Cardiac fibroblast (primary cell): ENCODE data around the gene FAM177A1.
"Not testable (repeated sequence)": the region's sequence is repeated elsewhere in the genome, so short reads cannot be mapped to it uniquely, and the experiment has no call there.

Experiments used
- DNase-seq, 2 donors: peaks; one replicate each; pipeline versions ENCODE4 v3.0.0 to v3.0.0-alpha.2; 2010; ENCODE audit warnings: low read depth in 2 of 2
- H3K4me3 ChIP-seq, 2 donors: replicated peaks in 1 of 2; 1 replicate in 1 of 2; 2 replicates in 1 of 2; pipeline ENCODE4 v1.5.1; 2011; ENCODE audit warnings: low read depth in 2 of 2, low read length in 2 of 2, mild to moderate bottlenecking in 2 of 2, moderate library complexity in 1 of 2
- CTCF ChIP-seq: IDR thresholded peaks from one replicate; pipeline ENCODE4 v1.5.1; 2011; ENCODE audit warnings: low read depth, mild to moderate bottlenecking, low read length, inconsistent platforms

Gene FAM177A1

GRCh38 chr14:35052637-35053036 lies 6.6 kb downstream of the FAM177A1 start:
- TF ChIP-seq CTCF = no peak

GRCh38 chr14:35061113-35061791 lies 15.2 kb downstream of the FAM177A1 start:
- DNase-seq = peak; percentile 39 to 66
- H3K4me3 ChIP-seq = not testable (repeated sequence)

More at GRCh38 chr14:35052637-35053036, 6.6 kb downstream of the FAM177A1 start:
- no peak for DNase-seq
- H3K4me3 ChIP-seq = no peak overlapping the region

- not testable (repeated sequence) for H3K4me3 ChIP-seq, DNase-seq
Observed at GRCh38 chr14:35065731-35066130, 19.7 kb downstream of the FAM177A1 start.

- DNase-seq = peak in 1 of 2 donors; percentile 71
- no peak for TF ChIP-seq CTCF
- no peak overlapping the region for H3K4me3 ChIP-seq
Observed at GRCh38 chr14:35068238-35069012, 22.4 kb downstream of the FAM177A1 start.

- H3K4me3 ChIP-seq = no peak overlapping the region
- TF ChIP-seq CTCF = no peak
- DNase-seq = no peak
Observed at GRCh38 chr14:35072226-35072625, 26.2 kb downstream of the FAM177A1 start.

- TF ChIP-seq CTCF = no peak
- peak in 1 of 2 donors; percentile 6 for DNase-seq
- H3K4me3 ChIP-seq = no peak overlapping the region
Observed at GRCh38 chr14:35073486-35073885, 27.4 kb downstream of the FAM177A1 start.

GRCh38 chr14:35078082-35078481 lies 32.0 kb downstream of the FAM177A1 start:
- no peak overlapping the region for H3K4me3 ChIP-seq
- DNase-seq = no peak
- no peak for TF ChIP-seq CTCF
